Hepatocyte (in vitro differentiated cells): ENCODE data around the gene TDRD10. TPM values are rescaled to one million over a fixed set of nuclear protein-coding genes. Genes with fewer than 3 reads are reported as not detected.

Source experiments
- DNase-seq: peaks from one replicate; pipeline ENCODE4 v3.0.0-alpha.2; 2016; ENCODE audit warnings: low spot score
- H2AFZ ChIP-seq: fragments of 200-600 bp; sonication (generic); 2 replicates; pipeline ENCODE4 v1.6.0; 2016; ENCODE audit warnings: antibody characterized with exemption, mild to moderate bottlenecking
- H3K27ac ChIP-seq: fragments of 200-600 bp; sonication (generic); 2 replicates; pipeline ENCODE4 v1.5.1; 2016; ENCODE audit warnings: mild to moderate bottlenecking
- H3K27me3 ChIP-seq: fragments of 200-600 bp; sonication (generic); 2 replicates; pipeline ENCODE4 v1.6.1; 2016
- H3K36me3 ChIP-seq: fragments of 200-600 bp; sonication (generic); replicated peaks from 2 replicates; pipeline ENCODE4 v1.5.1; 2016; ENCODE audit warnings: low read depth; ENCODE audit not compliant: insufficient read depth
- H3K4me1 ChIP-seq: fragments of 200-600 bp; sonication (generic); 2 replicates; pipeline ENCODE4 v1.5.1; 2016; ENCODE audit warnings: mild to moderate bottlenecking, moderate library complexity; ENCODE audit not compliant: insufficient read depth
- H3K4me2 ChIP-seq: fragments of 200-600 bp; sonication (generic); 2 replicates; pipeline ENCODE4 v1.6.0; 2016
- H3K4me3 ChIP-seq: fragments of 200-600 bp; sonication (generic); 2 replicates; pipeline ENCODE4 v1.5.1; 2016; ENCODE audit warnings: mild to moderate bottlenecking
- H3K79me2 ChIP-seq: fragments of 200-600 bp; sonication (generic); 2 replicates; pipeline ENCODE4 v1.6.0; 2017; ENCODE audit warnings: mild to moderate bottlenecking
- H3K9me2 ChIP-seq: fragments of 200-600 bp; sonication (generic); replicated peaks from 2 replicates; pipeline ENCODE4 v1.6.0; 2017; ENCODE audit warnings: mild to moderate bottlenecking; ENCODE audit not compliant: insufficient read depth
- H3K9me3 ChIP-seq: fragments of 200-600 bp; sonication (generic); 2 replicates; pipeline ENCODE4 v1.5.1; 2016; ENCODE audit warnings: low read depth, mild to moderate bottlenecking
- H4K20me1 ChIP-seq: fragments of 200-600 bp; sonication (generic); 2 replicates; pipeline ENCODE4 v1.6.0; 2016; ENCODE audit warnings: mild to moderate bottlenecking; ENCODE audit not compliant: insufficient read depth, poor library complexity, severe bottlenecking
- EZH2 ChIP-seq: fragments of 200-600 bp; sonication (generic); IDR thresholded peaks from 2 replicates; pipeline ENCODE4 v1.6.1; 2016; ENCODE audit warnings: antibody characterized with exemption, mild to moderate bottlenecking, borderline replicate concordance
- EZH2phosphoT487 ChIP-seq: fragments of 200-600 bp; sonication (generic); IDR thresholded peaks from one replicate; pipeline ENCODE4 v1.6.1; 2018; ENCODE audit warnings: antibody characterized with exemption, mild to moderate bottlenecking, low read depth, moderate library complexity; ENCODE audit not compliant: unreplicated experiment, severe bottlenecking
- WGBS: methylation state at CpG from one replicate; pipeline ENCODE4 v1.1.6; 2016; ENCODE audit warnings: low lambda C conversion rate; ENCODE audit errors: missing lambda C conversion rate; 5-methylcytosine and 5-hydroxymethylcytosine counted together
- polyA plus RNA-seq: library from polyadenylated mRNA; unstranded; fragments of >200 nt; fragmentation: Nextera tagmentation; extraction: Ambion mirVana; gene quantifications from 2 replicates; pipeline ENCODE4 v1.2.1, GENCODE V29; 2016
- total RNA-seq: library from RNA; depleted of rRNA; stranded (reverse); fragments of >200 nt; gene quantifications from 2 replicates; pipeline ENCODE4 v1.2.3, GENCODE V29; 2014
- TF ChIP-seq, protein P1 (sequence below): fragments of 200-600 bp; sonication (generic); IDR thresholded peaks from 2 replicates; pipeline ENCODE4 v1.5.1; 2016; ENCODE audit warnings: antibody characterized with exemption, mild to moderate bottlenecking; ENCODE audit not compliant: poor library complexity

Gene TDRD10
- total and polyA plus RNA-seq, 2 experiments from 2014 or later: 0.20 TPM; not detected in 1

DNA sequence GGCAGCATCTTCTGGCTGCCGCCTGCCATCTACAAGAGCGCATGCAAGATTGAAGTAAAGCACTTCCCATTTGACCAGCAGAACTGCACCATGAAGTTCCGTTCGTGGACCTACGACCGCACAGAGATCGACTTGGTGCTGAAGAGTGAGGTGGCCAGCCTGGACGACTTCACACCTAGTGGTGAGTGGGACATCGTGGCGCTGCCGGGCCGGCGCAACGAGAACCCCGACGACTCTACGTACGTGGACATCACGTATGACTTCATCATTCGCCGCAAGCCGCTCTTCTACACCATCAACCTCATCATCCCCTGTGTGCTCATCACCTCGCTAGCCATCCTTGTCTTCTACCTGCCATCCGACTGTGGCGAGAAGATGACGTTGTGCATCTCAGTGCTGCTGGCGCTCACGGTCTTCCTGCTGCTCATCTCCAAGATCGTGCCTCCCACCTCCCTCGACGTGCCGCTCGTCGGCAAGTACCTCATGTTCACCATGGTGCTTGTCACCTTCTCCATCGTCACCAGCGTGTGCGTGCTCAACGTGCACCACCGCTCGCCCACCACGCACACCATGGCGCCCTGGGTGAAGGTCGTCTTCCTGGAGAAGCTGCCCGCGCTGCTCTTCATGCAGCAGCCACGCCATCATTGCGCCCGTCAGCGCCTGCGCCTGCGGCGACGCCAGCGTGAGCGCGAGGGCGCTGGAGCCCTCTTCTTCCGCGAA, 69.4 kb downstream of the TDRD10 start:
- no peaks in the 10 kb centered on the region for H3K4me1 ChIP-seq
- H4K20me1 ChIP-seq: no peaks in the 10 kb centered on the region
- no peaks in the 10 kb centered on the region for H3K79me2 ChIP-seq
- no peaks in the 10 kb centered on the region for H3K36me3 ChIP-seq
- no peaks in the 10 kb centered on the region for H3K9me3 ChIP-seq
- no peak overlapping the region for H3K27ac ChIP-seq
- WGBS: 97% methylated on average over 59 of the region's 59 CpGs
- no peak overlapping the region for H2AFZ ChIP-seq
- H3K9me2 ChIP-seq: no peaks in the 10 kb centered on the region
- H3K4me3 ChIP-seq: no peak overlapping the region
- TF ChIP-seq EZH2phosphoT487 (no peak), EZH2 (no peak)
- TF ChIP-seq, protein P1, sequence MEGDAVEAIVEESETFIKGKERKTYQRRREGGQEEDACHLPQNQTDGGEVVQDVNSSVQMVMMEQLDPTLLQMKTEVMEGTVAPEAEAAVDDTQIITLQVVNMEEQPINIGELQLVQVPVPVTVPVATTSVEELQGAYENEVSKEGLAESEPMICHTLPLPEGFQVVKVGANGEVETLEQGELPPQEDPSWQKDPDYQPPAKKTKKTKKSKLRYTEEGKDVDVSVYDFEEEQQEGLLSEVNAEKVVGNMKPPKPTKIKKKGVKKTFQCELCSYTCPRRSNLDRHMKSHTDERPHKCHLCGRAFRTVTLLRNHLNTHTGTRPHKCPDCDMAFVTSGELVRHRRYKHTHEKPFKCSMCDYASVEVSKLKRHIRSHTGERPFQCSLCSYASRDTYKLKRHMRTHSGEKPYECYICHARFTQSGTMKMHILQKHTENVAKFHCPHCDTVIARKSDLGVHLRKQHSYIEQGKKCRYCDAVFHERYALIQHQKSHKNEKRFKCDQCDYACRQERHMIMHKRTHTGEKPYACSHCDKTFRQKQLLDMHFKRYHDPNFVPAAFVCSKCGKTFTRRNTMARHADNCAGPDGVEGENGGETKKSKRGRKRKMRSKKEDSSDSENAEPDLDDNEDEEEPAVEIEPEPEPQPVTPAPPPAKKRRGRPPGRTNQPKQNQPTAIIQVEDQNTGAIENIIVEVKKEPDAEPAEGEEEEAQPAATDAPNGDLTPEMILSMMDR: no peak
- peaks cover 16% of the 10 kb centered on the region for H3K27me3 ChIP-seq
- no peak for DNase-seq
- H3K4me2 ChIP-seq: no peak overlapping the region

DNA sequence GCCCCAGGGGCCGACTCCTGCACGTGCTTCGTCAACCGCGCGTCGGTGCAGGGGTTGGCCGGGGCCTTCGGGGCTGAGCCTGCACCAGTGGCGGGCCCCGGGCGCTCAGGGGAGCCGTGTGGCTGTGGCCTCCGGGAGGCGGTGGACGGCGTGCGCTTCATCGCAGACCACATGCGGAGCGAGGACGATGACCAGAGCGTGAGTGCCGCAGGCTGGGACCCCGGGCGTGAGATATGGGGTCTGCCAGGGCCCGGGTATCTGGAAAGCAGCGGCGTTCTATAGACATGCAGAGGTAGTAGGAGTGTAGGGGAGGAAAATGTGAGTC, 69.9 kb downstream of the TDRD10 start:
- Histone ChIP-seq H3K9me2 (no peaks in the 10 kb centered on the region), H4K20me1 (no peaks in the 10 kb centered on the region), H3K4me3 (no peak overlapping the region), H3K4me1 (no peaks in the 10 kb centered on the region), H3K4me2 (no peak overlapping the region), H3K79me2 (no peaks in the 10 kb centered on the region), H3K36me3 (no peaks in the 10 kb centered on the region), H3K27me3 (peaks cover 12% of the 10 kb centered on the region), H3K27ac (no peak overlapping the region), H3K9me3 (no peaks in the 10 kb centered on the region), H2AFZ (no peak overlapping the region)
- WGBS: 96% methylated on average over 29 of the region's 29 CpGs
- no peak for DNase-seq
- TF ChIP-seq EZH2phosphoT487: no peak
- TF ChIP-seq, protein P1: no peak
- TF ChIP-seq EZH2: no peak

DNA sequence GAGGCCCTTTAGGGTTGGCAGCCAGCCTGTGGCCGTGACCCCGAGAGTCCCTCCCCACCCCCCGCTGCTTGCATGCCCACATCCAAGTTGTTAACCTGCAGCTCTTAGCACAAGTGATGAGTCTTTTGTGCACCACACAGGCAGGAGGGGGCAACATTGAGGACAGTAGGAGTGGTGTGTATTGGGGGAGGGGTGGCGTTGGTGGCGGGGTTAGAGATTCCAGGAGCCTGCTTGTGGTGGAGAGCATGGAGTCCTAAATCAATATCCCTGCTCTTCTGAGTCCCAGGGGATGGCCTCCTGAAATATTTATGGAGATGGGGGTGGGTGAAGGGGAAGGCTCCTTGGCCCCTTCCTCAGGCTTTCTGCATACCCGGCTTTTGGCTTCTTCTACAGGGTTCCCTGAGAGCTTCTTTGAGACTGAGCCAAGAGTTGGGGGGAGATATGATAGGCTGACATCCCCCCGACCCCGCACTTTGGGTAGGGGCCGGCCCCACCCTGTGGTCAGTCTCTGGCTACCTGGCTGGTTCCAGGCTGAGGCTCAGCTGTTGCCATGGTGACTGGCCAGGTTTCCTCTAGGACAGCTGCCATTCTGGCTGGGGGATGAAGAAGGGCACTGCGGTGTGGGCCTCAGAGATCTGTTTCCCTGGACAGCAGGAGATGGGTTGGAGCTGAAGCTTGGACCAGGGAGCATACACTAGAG, 70.6 kb downstream of the TDRD10 start:
- Histone ChIP-seq H3K27me3 (peaks cover 5% of the 10 kb centered on the region), H3K4me2 (no peak overlapping the region), H3K36me3 (no peaks in the 10 kb centered on the region), H3K9me3 (no peaks in the 10 kb centered on the region), H3K9me2 (no peaks in the 10 kb centered on the region), H3K79me2 (no peaks in the 10 kb centered on the region), H3K27ac (no peak overlapping the region), H4K20me1 (no peaks in the 10 kb centered on the region), H3K4me3 (no peak overlapping the region), H2AFZ (no peak overlapping the region), H3K4me1 (no peaks in the 10 kb centered on the region)
- WGBS: 86% methylated on average over 10 of the region's 10 CpGs
- TF ChIP-seq, protein P1: no peak
- TF ChIP-seq EZH2 (no peak), EZH2phosphoT487 (no peak)
- DNase-seq: no peak
